HG03520 (cell line): Measurements from ENCODE around the gene LARP1B.
A peak's percentile ranks its signal among the peaks of the same experiment; 100 is the strongest.
"Not testable (repeated sequence)": the region's sequence is repeated elsewhere in the genome, so short reads cannot be mapped to it uniquely, and the experiment has no call there.

Experiments
- ATAC-seq: cut with Tn5 transposase; IDR thresholded peaks from one replicate; pipeline ENCODE4 v1.9.1; 2021; ENCODE audit warnings: mild to moderate bottlenecking, moderate library complexity; ENCODE audit not compliant: unreplicated experiment

Gene LARP1B

GRCh38 chr4:128134925-128135324 lies 73.8 kb downstream of the LARP1B start:
- ATAC-seq: no peak

- ATAC-seq: no peak
Observed at GRCh38 chr4:128135391-128135790, 74.3 kb downstream of the LARP1B start.

- ATAC-seq: no peak
Observed at GRCh38 chr4:128141866-128142265, 80.8 kb downstream of the LARP1B start.

DNA sequence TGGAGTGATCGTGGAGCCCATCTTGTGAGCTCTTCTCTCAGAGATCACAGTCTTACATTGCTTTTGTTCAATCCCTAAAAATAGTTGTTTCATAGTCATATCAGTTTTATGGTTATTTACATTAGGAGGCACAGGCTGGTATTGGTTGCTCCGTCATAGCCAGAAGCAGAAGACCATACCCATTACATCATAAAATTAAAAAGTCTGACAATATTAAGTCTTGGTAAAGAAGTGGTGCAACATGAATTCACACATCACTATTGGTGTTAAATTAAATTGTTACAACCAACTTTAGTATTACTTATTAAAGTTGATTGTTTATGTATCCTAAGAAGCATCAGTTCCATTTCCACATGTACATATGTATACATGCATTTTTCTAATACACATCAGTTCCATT lies 84.6 kb downstream of the LARP1B start:
- no peak for ATAC-seq

DNA sequence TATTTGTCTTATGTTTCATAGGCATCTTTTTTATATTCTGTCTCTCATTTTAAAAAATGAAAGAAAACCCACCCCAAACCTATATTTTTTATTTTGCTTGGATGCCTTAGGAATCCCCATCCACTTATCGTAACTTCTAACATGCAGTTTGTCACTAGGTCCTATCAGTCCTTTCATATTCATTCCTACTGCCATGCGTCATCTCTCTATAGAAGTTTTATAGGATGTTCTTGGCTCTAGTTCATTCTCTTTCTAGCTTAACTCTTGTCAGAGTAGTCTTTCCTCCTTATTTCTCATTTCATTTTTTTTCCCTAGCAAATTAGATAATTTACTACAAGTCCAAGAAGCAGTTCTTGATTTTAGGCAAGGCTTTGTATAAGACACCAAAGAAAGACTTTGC lies 92.7 kb downstream of the LARP1B start:
- ATAC-seq: no peak

DNA sequence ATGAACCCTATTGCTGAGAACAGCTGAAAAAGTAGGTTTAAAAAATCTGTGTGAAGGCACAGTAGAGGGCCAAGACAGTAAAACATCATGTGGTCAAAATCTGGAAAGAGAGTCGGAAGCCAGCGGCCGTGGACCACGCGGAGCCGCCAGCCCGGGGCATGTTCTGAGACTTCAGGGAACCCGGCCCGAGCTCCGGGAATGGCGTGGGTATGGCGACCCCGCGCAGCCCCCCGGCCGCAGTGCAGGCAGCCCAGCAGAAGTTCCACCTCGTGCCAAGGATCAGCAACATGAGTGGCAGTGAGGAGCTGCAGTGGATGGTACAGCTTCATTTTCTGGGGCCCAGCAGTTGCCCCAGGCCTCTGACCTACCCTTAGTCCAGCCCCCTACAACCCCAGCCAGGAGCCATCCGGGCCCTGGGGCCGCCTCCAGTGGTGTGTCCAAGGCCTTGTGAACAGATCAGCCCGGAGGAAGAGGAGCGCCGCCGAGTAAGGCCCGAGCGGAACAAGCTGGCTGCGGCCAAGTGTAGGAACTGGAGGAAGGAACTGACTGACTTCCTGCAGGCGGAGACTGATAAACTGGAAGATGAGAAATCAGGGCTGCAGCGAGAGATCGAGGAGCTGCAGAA lies 94.2 kb downstream of the LARP1B start:
- ATAC-seq: no peak

DNA sequence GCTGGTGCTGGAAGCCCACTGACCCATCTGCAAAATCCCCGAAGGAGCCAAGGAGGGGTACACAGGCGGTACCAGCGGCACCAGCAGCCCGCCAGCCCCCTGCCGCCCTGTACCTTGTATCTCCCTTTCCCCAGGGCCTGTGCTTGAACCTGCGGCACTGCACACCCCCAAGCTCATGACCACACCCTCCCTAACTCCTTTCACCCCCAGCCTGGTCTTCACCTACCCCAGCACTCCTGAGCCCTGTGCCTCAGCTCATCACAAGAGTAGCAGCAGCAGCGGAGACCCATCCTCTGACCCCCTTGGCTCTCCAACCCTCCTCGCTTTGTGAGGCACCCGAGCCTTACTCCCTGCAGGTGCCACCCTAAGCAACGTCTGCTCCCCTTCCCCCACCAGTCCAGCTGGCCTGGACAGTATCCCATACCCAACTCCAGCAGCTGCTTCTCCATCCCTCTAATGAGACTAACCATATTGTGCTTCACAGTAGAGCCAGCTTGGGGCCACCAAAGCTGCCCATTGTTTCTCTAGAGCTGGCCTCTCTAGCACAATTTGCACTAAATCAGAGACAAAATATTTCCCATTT lies 94.9 kb downstream of the LARP1B start:
- no peak for ATAC-seq

DNA sequence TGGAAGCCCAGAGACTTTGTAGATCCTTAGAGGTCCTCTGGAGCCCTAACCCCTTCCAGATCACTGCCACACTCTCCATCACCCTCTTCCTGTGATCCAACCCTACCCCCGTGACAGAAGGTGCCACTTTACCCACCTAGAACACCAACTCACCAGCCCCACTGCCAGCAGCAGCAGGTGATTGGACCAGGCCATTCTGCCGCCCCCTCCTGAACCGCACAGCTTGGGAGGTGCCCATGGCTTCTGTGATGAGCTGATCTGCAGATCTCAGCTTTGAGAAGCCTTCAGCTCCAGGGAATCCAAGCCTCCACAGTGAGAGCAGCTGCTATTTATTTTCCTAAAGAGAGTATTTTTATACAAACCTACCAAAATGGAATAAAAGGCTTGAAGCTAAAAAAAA lies 95.4 kb downstream of the LARP1B start:
- not testable (repeated sequence) for ATAC-seq

DNA sequence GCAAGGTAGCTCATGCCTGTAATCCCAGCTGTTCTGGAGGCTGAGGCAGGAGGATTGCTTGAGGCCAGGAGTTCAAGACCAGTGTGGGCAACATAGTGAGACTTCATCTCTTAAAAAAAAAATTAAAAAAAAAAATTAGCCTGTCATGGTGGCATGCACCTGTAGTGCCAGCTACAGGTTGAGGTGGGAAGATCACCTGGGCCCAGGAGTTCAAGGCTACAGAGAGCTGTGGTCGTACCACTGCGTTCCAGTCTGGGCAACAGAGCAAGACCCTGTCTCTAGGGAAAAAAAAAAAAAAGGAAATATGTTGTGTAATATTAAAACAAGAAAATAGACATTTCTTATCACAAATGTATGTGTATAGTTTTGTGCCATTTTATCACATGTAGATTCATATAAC lies 97.8 kb downstream of the LARP1B start:
- no peak for ATAC-seq

GRCh38 chr4:128159967-128160366 lies 98.9 kb downstream of the LARP1B start:
- no peak for ATAC-seq

- no peak for ATAC-seq
Observed at GRCh38 chr4:128161138-128161537, 100.0 kb downstream of the LARP1B start.

- no peak for ATAC-seq
Observed at GRCh38 chr4:128162434-128162833, 101.3 kb downstream of the LARP1B start.

DNA sequence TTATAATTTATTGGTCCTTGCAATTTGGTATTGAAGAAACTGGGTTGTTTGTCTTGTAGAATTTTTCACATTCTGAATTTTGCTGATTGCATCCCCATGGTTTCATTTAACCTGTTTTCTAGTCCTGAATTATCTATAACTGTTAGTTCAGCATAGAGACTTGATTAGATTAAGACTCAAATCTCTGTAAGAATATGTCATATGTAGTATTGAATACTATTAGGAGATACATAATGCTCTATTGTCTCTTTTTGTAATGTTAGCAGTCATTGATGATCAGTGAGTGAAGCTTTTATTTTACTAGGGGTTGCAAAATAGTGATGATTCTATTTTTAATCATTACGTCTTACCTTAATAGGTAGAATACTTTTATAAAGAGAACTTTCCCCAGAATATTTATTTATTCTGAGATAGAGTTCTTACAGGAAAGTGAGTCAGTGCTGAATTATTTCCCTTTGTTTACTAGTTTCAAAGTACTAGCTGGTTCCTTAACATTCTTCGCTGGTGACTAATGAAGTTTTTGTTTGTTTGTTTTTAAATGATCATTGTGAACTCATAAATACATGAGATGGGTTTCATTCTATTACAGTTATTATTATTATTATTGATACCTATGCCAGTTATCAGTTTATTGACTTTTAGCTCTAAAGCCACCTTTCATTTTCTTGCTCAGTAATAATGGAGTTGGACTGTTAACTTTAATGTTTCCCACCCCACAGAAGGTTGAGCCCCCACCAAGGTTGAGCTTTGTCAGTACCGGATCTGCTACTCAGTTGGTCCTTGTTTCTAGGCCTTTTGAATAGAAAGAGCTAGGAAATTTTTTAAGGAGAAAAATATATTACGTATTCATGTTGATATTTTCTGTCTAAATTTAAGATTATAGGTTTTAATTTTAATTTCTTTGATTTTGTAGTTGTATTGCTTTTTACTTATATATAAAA lies 102.3 kb downstream of the LARP1B start:
- no peak for ATAC-seq

GRCh38 chr4:128166982-128167381 lies 105.9 kb downstream of the LARP1B start:
- no peak for ATAC-seq

- ATAC-seq: no peak
Observed at GRCh38 chr4:128168701-128169100, 107.6 kb downstream of the LARP1B start.

- ATAC-seq: no peak
Observed at GRCh38 chr4:128169245-128169644, 108.1 kb downstream of the LARP1B start.

DNA sequence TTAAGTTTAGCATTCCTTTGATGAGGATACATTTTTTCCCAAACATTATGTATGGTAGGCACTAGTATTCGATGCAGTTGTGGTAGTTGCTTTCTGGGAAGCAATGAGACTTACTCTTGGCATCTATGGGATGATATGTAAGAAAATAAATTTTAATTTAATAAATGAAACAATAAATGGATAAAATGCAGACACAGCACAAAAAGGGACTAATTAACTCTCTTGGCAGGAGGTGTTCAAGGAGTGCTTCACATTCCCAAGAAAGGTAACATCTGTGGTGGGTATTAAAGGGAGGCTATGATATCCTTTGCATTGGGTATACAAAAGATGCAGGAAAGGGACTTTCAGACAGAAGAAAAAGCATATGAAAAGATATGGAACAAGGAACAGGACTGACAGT lies 115.5 kb downstream of the LARP1B start:
- ATAC-seq: no peak

DNA sequence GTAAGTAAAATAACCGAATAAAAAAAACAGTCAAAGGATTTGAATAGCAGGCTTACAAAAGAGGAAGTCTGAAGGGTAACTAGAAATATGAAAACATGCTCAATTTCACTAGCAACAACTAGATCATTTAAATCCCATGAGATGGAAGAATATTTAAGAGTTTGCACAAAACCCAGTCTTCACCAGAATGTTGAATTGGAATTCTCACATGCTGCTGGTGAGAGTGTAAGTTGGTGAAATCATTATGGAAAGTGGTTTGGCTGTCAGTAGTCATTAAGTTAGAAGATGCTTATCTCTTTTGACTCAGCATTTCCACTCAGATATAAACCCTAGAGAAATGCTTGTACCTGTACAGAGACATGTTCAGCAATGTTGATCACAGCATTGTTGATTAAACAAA lies 116.4 kb downstream of the LARP1B start:
- ATAC-seq: no peak

DNA sequence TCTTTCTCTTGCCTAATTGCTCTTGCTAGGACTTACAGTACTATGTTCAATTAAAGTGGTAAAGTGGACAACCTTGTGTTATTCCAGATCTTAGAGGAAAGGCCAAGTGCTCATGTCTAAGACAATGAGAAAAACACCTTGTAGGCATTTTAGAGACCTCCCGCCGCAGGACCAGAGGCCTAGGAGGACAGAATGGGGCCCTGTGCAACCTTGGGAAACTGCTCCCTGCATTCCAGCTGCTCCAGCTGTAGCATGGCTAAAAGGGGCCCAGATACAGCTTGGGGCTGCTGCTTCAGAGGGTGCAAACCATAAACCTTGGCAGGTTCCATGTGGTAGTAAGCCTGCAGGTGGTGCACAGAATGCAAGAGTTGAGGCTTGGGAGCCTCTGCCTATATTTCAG lies 125.5 kb downstream of the LARP1B start:
- no peak for ATAC-seq

GRCh38 chr4:128191115-128191781 lies 130.1 kb downstream of the LARP1B start:
- ATAC-seq: peak; percentile 99
